HFF-Myc (cell line): ENCODE data around the gene NPC2.

Experiments
- DNase-seq: peaks from one replicate; pipeline ENCODE4 v3.0.0-alpha.2; 2011; ENCODE audit warnings: low read depth; ENCODE audit errors: extremely low read depth
- H3K4me3 ChIP-seq: replicated peaks from 2 replicates; pipeline ENCODE4 v1.5.1; 2011; ENCODE audit warnings: low read depth, mild to moderate bottlenecking, control low read depth, low read length
- TF ChIP-seq, protein P1 (sequence below): IDR thresholded peaks from 2 replicates; pipeline ENCODE4 v1.5.1; 2012; ENCODE audit warnings: mild to moderate bottlenecking, low read depth, low read length, control low read depth; ENCODE audit errors: missing control alignments

Gene NPC2

DNA sequence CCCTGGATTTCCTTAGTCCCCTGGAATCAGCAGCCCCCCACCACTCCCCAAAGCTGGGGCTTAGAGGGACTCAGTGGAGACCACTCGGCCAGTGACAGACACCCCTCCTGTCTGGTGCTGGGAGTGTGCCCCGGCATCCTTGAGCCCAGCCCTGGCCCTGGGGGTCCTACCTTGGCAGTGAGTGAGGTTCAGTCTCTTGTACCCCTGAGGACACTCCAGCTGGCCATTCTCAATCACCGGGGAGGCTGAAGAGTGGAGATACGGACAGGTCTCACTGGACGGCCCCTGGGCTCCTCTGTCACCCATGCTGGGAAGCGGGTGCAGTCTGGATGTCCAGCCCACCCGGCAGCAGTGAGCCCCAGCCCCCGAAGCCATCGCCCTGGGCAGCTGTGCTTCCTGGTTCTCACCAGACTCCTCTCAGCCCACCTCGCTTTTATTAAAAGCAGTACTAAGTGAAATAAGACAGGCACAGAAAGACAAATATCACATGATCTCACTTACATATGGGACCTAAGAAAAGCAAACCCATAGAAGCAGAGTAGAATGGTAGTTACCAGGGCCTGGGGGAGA lies 42.7 kb upstream of the NPC2 start:
- TF ChIP-seq, protein P1, sequence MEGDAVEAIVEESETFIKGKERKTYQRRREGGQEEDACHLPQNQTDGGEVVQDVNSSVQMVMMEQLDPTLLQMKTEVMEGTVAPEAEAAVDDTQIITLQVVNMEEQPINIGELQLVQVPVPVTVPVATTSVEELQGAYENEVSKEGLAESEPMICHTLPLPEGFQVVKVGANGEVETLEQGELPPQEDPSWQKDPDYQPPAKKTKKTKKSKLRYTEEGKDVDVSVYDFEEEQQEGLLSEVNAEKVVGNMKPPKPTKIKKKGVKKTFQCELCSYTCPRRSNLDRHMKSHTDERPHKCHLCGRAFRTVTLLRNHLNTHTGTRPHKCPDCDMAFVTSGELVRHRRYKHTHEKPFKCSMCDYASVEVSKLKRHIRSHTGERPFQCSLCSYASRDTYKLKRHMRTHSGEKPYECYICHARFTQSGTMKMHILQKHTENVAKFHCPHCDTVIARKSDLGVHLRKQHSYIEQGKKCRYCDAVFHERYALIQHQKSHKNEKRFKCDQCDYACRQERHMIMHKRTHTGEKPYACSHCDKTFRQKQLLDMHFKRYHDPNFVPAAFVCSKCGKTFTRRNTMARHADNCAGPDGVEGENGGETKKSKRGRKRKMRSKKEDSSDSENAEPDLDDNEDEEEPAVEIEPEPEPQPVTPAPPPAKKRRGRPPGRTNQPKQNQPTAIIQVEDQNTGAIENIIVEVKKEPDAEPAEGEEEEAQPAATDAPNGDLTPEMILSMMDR, result no peak
- no peak for DNase-seq
- H3K4me3 ChIP-seq, result no peak overlapping the region

DNA sequence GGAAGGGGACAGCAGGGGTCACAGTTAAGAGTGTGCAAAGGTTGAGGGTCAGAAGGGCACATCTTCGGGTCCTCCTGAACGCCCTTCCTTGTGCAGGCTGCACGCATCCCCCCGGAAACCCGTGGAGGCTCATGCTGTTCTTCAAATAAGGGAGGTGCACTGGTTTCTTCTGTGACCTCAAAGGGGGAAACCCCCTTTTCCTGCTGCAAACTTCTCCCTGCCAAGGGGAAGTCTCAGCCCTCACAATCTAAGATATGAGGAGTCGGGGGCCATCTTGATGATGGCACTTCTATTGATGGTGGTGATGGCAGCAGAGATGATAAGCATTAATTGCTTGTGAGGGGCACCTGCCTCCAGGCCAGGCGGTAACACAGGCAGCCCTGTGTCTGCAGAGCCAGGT lies 40.5 kb upstream of the NPC2 start:
- TF ChIP-seq, protein P1, result no peak
- no peak overlapping the region for H3K4me3 ChIP-seq
- DNase-seq, result no peak

GRCh38 chr14:74532246-74532645 lies 39.1 kb upstream of the NPC2 start:
- TF ChIP-seq, protein P1, result no peak
- no peak for DNase-seq
- no peak overlapping the region for H3K4me3 ChIP-seq

GRCh38 chr14:74531467-74531866 lies 38.4 kb upstream of the NPC2 start:
- TF ChIP-seq, protein P1, result peak; percentile 18
- DNase-seq, result peak; percentile 22
- H3K4me3 ChIP-seq, result no peak overlapping the region

DNA sequence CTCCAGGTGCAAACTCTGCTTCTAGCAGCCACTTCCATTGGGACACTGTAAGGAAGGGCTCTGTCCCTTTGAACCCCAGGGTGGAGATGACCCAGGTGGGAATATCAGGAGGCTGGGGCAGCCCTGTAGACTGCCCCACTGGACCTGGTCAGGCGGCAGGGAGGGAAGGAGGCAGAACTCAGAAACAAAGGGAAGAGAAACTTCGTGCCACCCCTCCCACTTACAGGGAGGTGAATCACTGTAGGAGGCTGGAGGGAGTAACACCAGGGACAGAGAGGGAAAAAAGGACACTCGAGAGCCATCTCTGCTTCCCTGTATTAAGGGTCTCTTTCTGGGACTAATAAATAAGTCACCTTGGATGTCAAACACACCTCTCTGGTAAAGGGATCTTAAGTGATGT lies 37.9 kb upstream of the NPC2 start:
- TF ChIP-seq, protein P1, result no peak
- H3K4me3 ChIP-seq, result no peak overlapping the region
- DNase-seq, result no peak

GRCh38 chr14:74528886-74529285 lies 35.8 kb upstream of the NPC2 start:
- no peak overlapping the region for H3K4me3 ChIP-seq
- TF ChIP-seq, protein P1, result no peak
- DNase-seq, result no peak

DNA sequence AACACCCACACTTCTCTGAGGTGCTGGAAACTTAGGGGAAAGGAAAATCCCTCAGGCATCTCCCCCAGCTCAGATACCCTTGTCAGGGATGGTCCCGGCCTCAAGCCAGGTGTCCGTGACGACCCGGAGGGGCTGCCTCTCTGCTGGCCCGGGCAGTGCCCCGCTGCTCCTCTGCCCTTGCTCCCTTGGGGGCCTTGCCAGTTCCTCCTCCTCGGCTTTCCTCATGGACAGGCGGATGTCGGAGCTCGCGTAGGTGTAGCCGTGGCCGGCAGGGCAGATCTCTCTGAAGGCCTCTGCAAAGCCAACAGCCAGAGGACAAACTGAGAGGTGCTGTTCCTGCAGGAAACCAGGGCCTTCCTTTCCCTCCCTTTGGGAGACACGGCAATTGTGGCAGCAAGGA lies 35.3 kb upstream of the NPC2 start:
- DNase-seq, result no peak
- TF ChIP-seq, protein P1, result no peak
- no peak overlapping the region for H3K4me3 ChIP-seq
